Mesenchymal stem cell (in vitro differentiated cells and primary cell): ENCODE results near the gene FCN1.

ENCODE experiments used
- DNase-seq: peaks from one replicate; pipeline ENCODE4 v3.0.0-alpha.2; 2013
- H2AFZ ChIP-seq: one replicate; pipeline ENCODE4 v1.6.1; 2013; ENCODE audit warnings: low read depth, mild to moderate bottlenecking, control low read depth, inconsistent platforms, low read length, moderate library complexity
- H2AK5ac ChIP-seq: 2 replicates; pipeline ENCODE4 v1.6.1; 2013; ENCODE audit warnings: low read length, moderate library complexity, mild to moderate bottlenecking, inconsistent platforms; ENCODE audit not compliant: severe bottlenecking
- H2BK120ac ChIP-seq: one replicate; pipeline ENCODE4 v1.6.1; 2013; ENCODE audit warnings: low read depth, mild to moderate bottlenecking, inconsistent platforms, low read length, moderate library complexity
- H2BK12ac ChIP-seq, 2 experiments: one replicate each; pipeline ENCODE4 v1.6.1; 2013; ENCODE audit warnings: inconsistent platforms in 2 of 2, low read length in 2 of 2, mild to moderate bottlenecking in 2 of 2, moderate library complexity in 2 of 2, control low read depth in 1 of 2
- H2BK15ac ChIP-seq: one replicate; pipeline ENCODE4 v1.6.1; 2013; ENCODE audit warnings: mild to moderate bottlenecking, low read depth, inconsistent platforms; ENCODE audit not compliant: poor library complexity, severe bottlenecking
- H2BK5ac ChIP-seq: 2 replicates; pipeline ENCODE4 v1.6.1; 2013; ENCODE audit warnings: low read depth, mild to moderate bottlenecking, low read length, control low read depth, inconsistent platforms; ENCODE audit not compliant: poor library complexity, severe bottlenecking
- H3K14ac ChIP-seq, 2 experiments: one replicate each; pipeline ENCODE4 v1.6.1; 2013; ENCODE audit warnings: inconsistent platforms in 2 of 2, low read length in 2 of 2, control low read depth in 1 of 2, mild to moderate bottlenecking in 1 of 2, moderate library complexity in 1 of 2
- H3K18ac ChIP-seq, 2 experiments: one replicate each; pipeline ENCODE4 v1.6.1; 2013; ENCODE audit warnings: inconsistent platforms in 2 of 2, low read length in 2 of 2, control low read depth in 1 of 2, low read depth in 1 of 2, mild to moderate bottlenecking in 1 of 2
- H3K23ac ChIP-seq, 2 experiments: one replicate each; pipeline ENCODE4 v1.6.1; 2013; ENCODE audit warnings: inconsistent platforms in 2 of 2, low read length in 2 of 2, mild to moderate bottlenecking in 2 of 2, moderate library complexity in 2 of 2, control low read depth in 1 of 2
- H3K27ac ChIP-seq: 2 replicates; pipeline ENCODE4 v1.5.1; 2013; ENCODE audit warnings: mild to moderate bottlenecking, moderate library complexity, low read length, control low read depth, inconsistent platforms; ENCODE audit not compliant: poor library complexity, severe bottlenecking
- H3K27me3 ChIP-seq, 2 experiments: 2 replicates each; pipeline versions ENCODE4 v1.6.1 to v1.7.0; 2013; ENCODE audit warnings: low read length in 2 of 2, mild to moderate bottlenecking in 2 of 2, moderate library complexity in 2 of 2, control low read depth in 1 of 2, inconsistent platforms in 1 of 2; ENCODE audit not compliant: control insufficient read depth in 1 of 2, insufficient read depth in 1 of 2
- H3K36me3 ChIP-seq, 2 experiments: 2 replicates each; pipeline versions ENCODE4 v1.6.1 to v1.7.0; 2013; ENCODE audit warnings: low read length in 2 of 2, control low read depth in 1 of 2, inconsistent platforms in 1 of 2, low read depth in 1 of 2, mild to moderate bottlenecking in 1 of 2; ENCODE audit not compliant: insufficient read depth in 2 of 2, control insufficient read depth in 1 of 2
- H3K4ac ChIP-seq, 2 experiments: one replicate each; pipeline ENCODE4 v1.6.1; 2013; ENCODE audit warnings: inconsistent platforms in 2 of 2, low read length in 2 of 2, mild to moderate bottlenecking in 2 of 2, moderate library complexity in 2 of 2, control low read depth in 1 of 2, low read depth in 1 of 2
- H3K4me1 ChIP-seq: 2 replicates; pipeline ENCODE4 v1.6.1; 2013; ENCODE audit warnings: low read depth, low read length, control low read depth; ENCODE audit not compliant: control insufficient read depth, insufficient read depth
- H3K4me2 ChIP-seq: 2 replicates; pipeline ENCODE4 v1.6.1; 2013; ENCODE audit warnings: low read length, mild to moderate bottlenecking, inconsistent platforms; ENCODE audit not compliant: poor library complexity, severe bottlenecking
- H3K4me3 ChIP-seq, 2 experiments: 2 replicates each; pipeline versions ENCODE4 v1.5.1 to v1.7.0; 2013; ENCODE audit warnings: low read length in 2 of 2, mild to moderate bottlenecking in 2 of 2, control low read depth in 1 of 2, low read depth in 1 of 2; ENCODE audit not compliant: insufficient read depth in 1 of 2
- H3K79me1 ChIP-seq: replicated peaks from 2 replicates; pipeline ENCODE4 v1.6.1; 2013; ENCODE audit warnings: mild to moderate bottlenecking, control low read depth, low read length, inconsistent platforms; ENCODE audit not compliant: poor library complexity, severe bottlenecking
- H3K9ac ChIP-seq: 2 replicates; pipeline ENCODE4 v1.7.0; 2013; ENCODE audit warnings: mild to moderate bottlenecking, low read length, moderate library complexity
- H3K9me3 ChIP-seq: 2 replicates; pipeline ENCODE4 v1.7.0; 2013; ENCODE audit warnings: mild to moderate bottlenecking, low read length; ENCODE audit not compliant: control insufficient read depth
- H4K8ac ChIP-seq: one replicate; pipeline ENCODE4 v1.6.1; 2013; ENCODE audit warnings: inconsistent platforms, mild to moderate bottlenecking, low read length, moderate library complexity
- H4K91ac ChIP-seq: one replicate; pipeline ENCODE4 v1.6.1; 2013; ENCODE audit warnings: mild to moderate bottlenecking, low read length, inconsistent platforms
- WGBS: methylation state at CpG from one replicate; pipeline ENCODE4 v1.1.7; 2013; ENCODE audit warnings: mixed read lengths; 5-methylcytosine and 5-hydroxymethylcytosine counted together

The FCN1 gene

DNA sequence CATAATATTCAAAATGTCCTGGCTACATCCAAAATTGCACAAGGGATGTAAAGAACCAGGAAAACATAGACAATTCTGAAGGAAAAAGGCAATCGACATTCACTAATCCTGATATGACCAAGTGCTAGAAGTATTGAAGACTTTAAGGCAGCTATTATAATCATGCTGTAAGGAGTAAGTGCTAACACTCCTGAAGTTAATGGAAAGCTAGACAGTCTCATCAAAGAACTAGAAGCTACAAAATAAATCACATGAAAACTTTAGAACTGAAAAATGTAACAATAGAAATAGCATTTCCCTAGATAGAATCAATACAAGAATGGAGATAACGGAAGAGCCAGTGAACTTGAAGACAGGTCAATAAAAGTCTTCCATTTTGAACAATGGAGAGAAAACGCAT, 18.5 kb downstream of the FCN1 start:
- Histone ChIP-seq H3K36me3 (no peaks in the 10 kb centered on the region), H3K18ac (no peak overlapping the region), H3K4me3 (no peak overlapping the region), H4K8ac (no peak overlapping the region), H2AFZ (no peak overlapping the region), H2BK120ac (no peak overlapping the region), H2BK12ac (no peak overlapping the region), H3K23ac (no peak overlapping the region), H2BK15ac (no peak overlapping the region), H4K91ac (no peak overlapping the region), H3K79me1 (no peaks in the 10 kb centered on the region), H3K4me2 (no peak overlapping the region), H3K9ac (no peak overlapping the region), H2BK5ac (no peak overlapping the region), H3K4ac (no peak overlapping the region), H3K4me1 (peaks cover 6% of the 10 kb centered on the region), H3K27ac (no peak overlapping the region), H2AK5ac (no peak overlapping the region), H3K27me3 (peaks cover 15 to 17% of the 10 kb centered on the region in 2 experiments), H3K9me3 (peaks cover 6% of the 10 kb centered on the region), H3K14ac (no peak overlapping the region)
- WGBS = no CpG with 5 or more reads among the region's 3 CpGs
- DNase-seq = no peak

DNA sequence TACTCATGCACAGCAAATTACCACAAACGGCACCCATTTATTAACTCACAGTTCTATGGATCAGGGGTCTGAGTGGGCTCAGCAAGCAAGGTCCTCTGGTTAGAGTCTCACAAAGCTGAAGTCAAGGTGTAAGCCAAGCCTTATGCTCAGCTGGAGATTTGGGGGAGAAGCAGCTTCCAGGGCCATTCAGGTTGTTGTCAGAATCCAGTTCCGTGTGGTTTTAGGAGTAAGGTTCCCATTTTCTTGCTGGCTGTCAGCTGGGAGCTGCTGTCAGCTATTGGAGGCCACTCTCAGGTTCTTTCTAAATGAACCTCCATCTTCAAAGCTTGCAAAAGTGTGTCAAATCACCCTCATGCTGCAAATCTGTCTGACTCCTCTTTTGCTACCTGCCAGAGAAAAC, 19.4 kb downstream of the FCN1 start:
- no peak for DNase-seq
- H3K79me1 ChIP-seq = no peaks in the 10 kb centered on the region
- no peak overlapping the region for H3K4me3 ChIP-seq
- H3K9ac ChIP-seq = no peak overlapping the region
- no peak overlapping the region for H2BK120ac ChIP-seq
- H2BK5ac ChIP-seq = no peak overlapping the region
- H3K14ac ChIP-seq = no peak overlapping the region
- peaks cover 6% of the 10 kb centered on the region for H3K9me3 ChIP-seq
- no peak overlapping the region for H2BK12ac ChIP-seq
- H2BK15ac ChIP-seq = no peak overlapping the region
- no peak overlapping the region for H4K8ac ChIP-seq
- H4K91ac ChIP-seq = no peak overlapping the region
- 72% methylated on average over 2 of the region's 2 CpGs for WGBS
- H2AFZ ChIP-seq = no peak overlapping the region
- no peak overlapping the region for H3K18ac ChIP-seq
- no peak overlapping the region for H3K23ac ChIP-seq
- no peak overlapping the region for H3K4me2 ChIP-seq
- no peaks in the 10 kb centered on the region for H3K36me3 ChIP-seq
- H3K27me3 ChIP-seq = peaks cover 15 to 17% of the 10 kb centered on the region in 2 experiments
- H3K27ac ChIP-seq = no peak overlapping the region
- no peak overlapping the region for H2AK5ac ChIP-seq
- no peak overlapping the region for H3K4ac ChIP-seq
- H3K4me1 ChIP-seq = peaks cover 6% of the 10 kb centered on the region

DNA sequence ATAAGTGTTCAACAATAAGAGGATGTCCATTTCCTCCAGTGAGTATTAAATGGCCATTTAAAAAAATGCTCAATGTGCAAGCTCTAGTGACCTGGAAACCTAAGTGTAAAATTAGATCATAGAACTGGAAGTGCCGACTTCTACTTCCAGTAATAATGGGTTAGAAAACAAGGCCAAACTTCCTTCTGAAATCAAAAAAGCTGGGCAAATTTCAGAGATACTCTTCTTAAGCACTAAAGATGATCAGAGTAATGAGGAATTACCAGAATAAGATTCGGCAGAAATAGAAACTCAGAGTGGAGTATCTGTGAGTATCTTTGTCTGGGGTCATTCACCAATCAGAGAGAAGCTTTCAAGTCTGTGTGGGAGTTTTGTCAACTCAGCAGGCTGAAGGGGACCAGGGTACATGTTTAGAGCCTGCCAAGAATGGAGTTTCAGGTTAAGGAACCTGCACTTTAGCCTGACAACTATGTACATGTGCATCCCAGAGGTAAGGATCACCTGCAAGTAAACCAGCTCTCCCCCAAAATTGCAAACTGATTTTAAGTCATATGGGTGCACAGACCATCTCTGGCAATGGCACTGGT, 20.0 kb downstream of the FCN1 start:
- Histone ChIP-seq H2BK120ac (no peak overlapping the region), H3K4me2 (no peak overlapping the region), H3K14ac (no peak overlapping the region), H3K18ac (no peak overlapping the region), H3K36me3 (no peaks in the 10 kb centered on the region), H3K23ac (no peak overlapping the region), H3K27me3 (peaks cover 17 to 20% of the 10 kb centered on the region in 2 experiments), H2BK5ac (no peak overlapping the region), H3K9me3 (peaks cover 6% of the 10 kb centered on the region), H4K8ac (no peak overlapping the region), H3K9ac (no peak overlapping the region), H2BK12ac (no peak overlapping the region), H2AK5ac (no peak overlapping the region), H4K91ac (no peak overlapping the region), H3K4me1 (peaks cover 6% of the 10 kb centered on the region), H2AFZ (no peak overlapping the region), H3K27ac (no peak overlapping the region), H3K79me1 (no peaks in the 10 kb centered on the region), H3K4ac (no peak overlapping the region), H2BK15ac (no peak overlapping the region), H3K4me3 (no peak overlapping the region)
- no peak for DNase-seq
- 89% methylated on average over 2 of the region's 2 CpGs for WGBS

DNA sequence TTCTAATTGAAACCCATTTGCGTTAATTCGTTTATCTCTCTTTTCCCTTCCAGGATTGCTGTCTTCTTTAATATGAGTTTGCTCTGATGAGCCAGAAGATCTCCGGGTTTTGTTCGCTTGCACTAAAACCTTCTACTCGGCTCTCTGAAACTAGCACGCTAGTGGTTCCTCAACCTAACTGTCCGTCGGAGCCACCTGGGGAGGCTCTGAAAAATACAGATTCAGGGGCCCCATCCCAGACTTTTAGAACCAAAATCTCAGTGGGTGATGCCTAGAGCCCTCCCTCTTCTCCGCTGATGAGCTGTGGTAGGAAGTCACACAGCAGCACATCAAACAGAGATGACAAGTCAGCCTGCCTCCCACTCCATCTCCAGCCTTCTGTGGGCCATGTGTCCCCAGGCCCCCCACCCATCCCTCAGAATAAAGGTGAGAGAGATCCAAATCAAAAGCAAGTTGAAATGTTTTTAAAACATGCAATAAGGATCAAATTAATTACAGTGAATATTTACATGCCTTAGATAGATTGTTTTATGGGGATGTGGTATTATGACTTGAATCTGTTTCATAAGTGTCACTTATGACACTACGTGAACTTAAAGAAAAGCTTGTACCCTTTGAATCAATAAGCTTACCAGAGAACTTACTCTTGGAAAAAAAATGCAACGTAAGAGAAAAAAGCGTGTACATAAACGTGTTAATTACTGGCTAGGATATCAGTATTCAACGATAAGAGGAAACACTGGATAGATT, 20.7 kb downstream of the FCN1 start:
- DNase-seq = no peak
- no peak overlapping the region for H2AK5ac ChIP-seq

More for the DNA sequence above, 20.7 kb downstream of the FCN1 start:
- no peak overlapping the region for H3K9ac ChIP-seq
- H3K27me3 ChIP-seq = peaks cover 17 to 22% of the 10 kb centered on the region in 2 experiments
- H3K27ac ChIP-seq = no peak overlapping the region
- H3K4me3 ChIP-seq = no peak overlapping the region
- no peak overlapping the region for H2BK15ac ChIP-seq
- H4K91ac ChIP-seq = no peak overlapping the region
- no peak overlapping the region for H2BK12ac ChIP-seq
- H2AFZ ChIP-seq = no peak overlapping the region
- H3K36me3 ChIP-seq = no peaks in the 10 kb centered on the region
- no peak overlapping the region for H2BK120ac ChIP-seq
- peaks cover 6% of the 10 kb centered on the region for H3K4me1 ChIP-seq
- H3K4ac ChIP-seq = no peak overlapping the region
- 86% methylated on average over 14 of the region's 14 CpGs for WGBS
- no peak overlapping the region for H3K4me2 ChIP-seq
- H3K18ac ChIP-seq = no peak overlapping the region
- H4K8ac ChIP-seq = no peak overlapping the region
- no peaks in the 10 kb centered on the region for H3K79me1 ChIP-seq
- peaks cover 6% of the 10 kb centered on the region for H3K9me3 ChIP-seq
- H3K23ac ChIP-seq = no peak overlapping the region
- H2BK5ac ChIP-seq = no peak overlapping the region
- no peak overlapping the region for H3K14ac ChIP-seq
